ENCODE results near the gene TNFRSF13B. TPM values are rescaled to one million over a fixed set of nuclear protein-coding genes. Genes with fewer than 3 reads are reported as not detected.

TNFRSF13B gene
- total RNA-seq, 1 experiment from 2014 or later: not detected

DNA sequence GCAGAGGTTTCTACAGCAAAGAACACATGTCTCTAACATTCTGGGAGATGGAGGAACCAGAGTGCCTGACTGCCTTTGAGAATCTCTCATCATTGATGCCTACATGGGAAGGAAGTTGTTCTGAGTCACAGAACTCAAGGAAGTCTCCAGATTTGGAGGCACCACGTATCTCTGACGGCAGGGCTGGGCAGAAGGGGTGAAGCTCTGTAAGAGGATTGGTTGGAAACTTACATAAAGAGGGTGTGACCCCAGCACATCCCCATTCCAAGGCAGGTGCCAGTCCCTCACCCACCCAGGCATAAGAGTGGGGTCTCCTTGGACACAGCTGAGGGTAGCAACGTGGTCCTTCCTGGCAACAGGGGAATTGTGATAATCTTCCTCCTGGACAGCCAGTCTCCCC is 17.4 kb downstream of the TNFRSF13B start:
- no peaks in the 10 kb centered on the region for H3K36me3 ChIP-seq (ENCODE audit: low read depth)
- peaks cover 8% of the 10 kb centered on the region for H3K9me3 ChIP-seq (ENCODE audit: insufficient read depth, low read depth)
- H3K27ac ChIP-seq: no peak overlapping the region
- no peaks in the 10 kb centered on the region for H3F3A ChIP-seq (ENCODE audit: insufficient read depth, low read depth)
- H3K4me3 ChIP-seq: no peak overlapping the region
- intact Hi-C loops (cut with micrococcal nuclease; ENCODE audit: unreplicated experiment): no loop called here
- H3K79me2 ChIP-seq (ENCODE audit: low read depth): no peaks in the 10 kb centered on the region
- no peaks in the 10 kb centered on the region for H3K4me1 ChIP-seq (replicated peaks; ENCODE audit: insufficient read depth)
- no peaks in the 10 kb centered on the region for H3K27me3 ChIP-seq (ENCODE audit: insufficient read depth, low read depth)
- DNase-seq: no peak
- POLR2A ChIA-PET (ENCODE audit: unreplicated experiment): no interaction called here
- no peak for TF ChIP-seq EZH2 (IDR thresholded peaks at IDR 0.05; ENCODE audit: low read depth)
- TF ChIP-seq, protein P1, sequence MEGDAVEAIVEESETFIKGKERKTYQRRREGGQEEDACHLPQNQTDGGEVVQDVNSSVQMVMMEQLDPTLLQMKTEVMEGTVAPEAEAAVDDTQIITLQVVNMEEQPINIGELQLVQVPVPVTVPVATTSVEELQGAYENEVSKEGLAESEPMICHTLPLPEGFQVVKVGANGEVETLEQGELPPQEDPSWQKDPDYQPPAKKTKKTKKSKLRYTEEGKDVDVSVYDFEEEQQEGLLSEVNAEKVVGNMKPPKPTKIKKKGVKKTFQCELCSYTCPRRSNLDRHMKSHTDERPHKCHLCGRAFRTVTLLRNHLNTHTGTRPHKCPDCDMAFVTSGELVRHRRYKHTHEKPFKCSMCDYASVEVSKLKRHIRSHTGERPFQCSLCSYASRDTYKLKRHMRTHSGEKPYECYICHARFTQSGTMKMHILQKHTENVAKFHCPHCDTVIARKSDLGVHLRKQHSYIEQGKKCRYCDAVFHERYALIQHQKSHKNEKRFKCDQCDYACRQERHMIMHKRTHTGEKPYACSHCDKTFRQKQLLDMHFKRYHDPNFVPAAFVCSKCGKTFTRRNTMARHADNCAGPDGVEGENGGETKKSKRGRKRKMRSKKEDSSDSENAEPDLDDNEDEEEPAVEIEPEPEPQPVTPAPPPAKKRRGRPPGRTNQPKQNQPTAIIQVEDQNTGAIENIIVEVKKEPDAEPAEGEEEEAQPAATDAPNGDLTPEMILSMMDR (conservative IDR thresholded peaks at IDR 0.05): no peak
- H3K4me2 ChIP-seq: no peak overlapping the region
- H3K9me2 ChIP-seq (ENCODE audit: insufficient read depth): no peaks in the 10 kb centered on the region
- CTCF ChIA-PET: no interaction called here
- H4K20me1 ChIP-seq (ENCODE audit: insufficient read depth): no peaks in the 10 kb centered on the region
- no peak overlapping the region for H2AFZ ChIP-seq
- no TSS peak for BruUV-seq (replicated peaks)

- H3K4me1 ChIP-seq (replicated peaks; ENCODE audit: insufficient read depth): no peaks in the 10 kb centered on the region
- TF ChIP-seq, protein P1 (conservative IDR thresholded peaks at IDR 0.05): no peak
- no peak for TF ChIP-seq EZH2 (IDR thresholded peaks at IDR 0.05; ENCODE audit: low read depth)
- no peak overlapping the region for H3K27ac ChIP-seq
- H4K20me1 ChIP-seq (ENCODE audit: insufficient read depth): no peaks in the 10 kb centered on the region
- DNase-seq: no peak
- H3K36me3 ChIP-seq (ENCODE audit: low read depth): no peaks in the 10 kb centered on the region
- no peak overlapping the region for H3K4me3 ChIP-seq
- H3K27me3 ChIP-seq (ENCODE audit: insufficient read depth, low read depth): no peaks in the 10 kb centered on the region
- no peak overlapping the region for H3K4me2 ChIP-seq
- H3F3A ChIP-seq (ENCODE audit: insufficient read depth, low read depth): no peaks in the 10 kb centered on the region
- no peaks in the 10 kb centered on the region for H3K79me2 ChIP-seq (ENCODE audit: low read depth)
- no TSS peak for BruUV-seq (replicated peaks)
- peaks cover 9% of the 10 kb centered on the region for H3K9me3 ChIP-seq (ENCODE audit: insufficient read depth, low read depth)
- H2AFZ ChIP-seq: no peak overlapping the region
- no peaks in the 10 kb centered on the region for H3K9me2 ChIP-seq (ENCODE audit: insufficient read depth)
- ChIA-PET POLR2A (ENCODE audit: unreplicated experiment) (no interaction called here), CTCF (no interaction called here)
- intact Hi-C loops (cut with micrococcal nuclease; ENCODE audit: unreplicated experiment): no loop called here
Measured at GRCh38 chr17:16953841-16954240, 18.1 kb downstream of the TNFRSF13B start.

DNA sequence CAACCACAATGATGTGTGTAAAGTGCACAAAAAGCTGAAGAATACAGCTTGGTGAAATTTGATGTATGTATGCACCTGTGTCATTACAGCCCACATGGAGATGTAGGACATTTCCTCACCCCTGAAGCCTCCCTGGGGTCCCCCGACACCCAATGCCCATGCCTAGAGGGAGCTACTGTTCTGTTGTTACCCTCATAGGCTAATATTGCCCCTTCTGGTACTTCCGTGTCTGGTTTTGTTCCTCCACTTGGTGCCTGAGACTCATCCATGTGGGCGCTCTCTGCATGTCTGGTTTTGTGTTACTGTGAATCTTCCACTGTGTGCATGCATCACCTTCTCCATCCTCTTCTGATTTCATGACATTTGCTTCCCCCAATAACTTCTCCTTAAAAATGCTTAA is 18.6 kb downstream of the TNFRSF13B start:
- POLR2A ChIA-PET (ENCODE audit: unreplicated experiment): no interaction called here
- TF ChIP-seq EZH2 (IDR thresholded peaks at IDR 0.05; ENCODE audit: low read depth): no peak
- TF ChIP-seq, protein P1 (conservative IDR thresholded peaks at IDR 0.05): no peak
- Histone ChIP-seq H3K4me2 (no peak overlapping the region), H3K27me3 (ENCODE audit: insufficient read depth, low read depth) (no peaks in the 10 kb centered on the region), H4K20me1 (ENCODE audit: insufficient read depth) (no peaks in the 10 kb centered on the region), H3K27ac (no peak overlapping the region), H3K4me1 (replicated peaks; ENCODE audit: insufficient read depth) (no peaks in the 10 kb centered on the region), H2AFZ (no peak overlapping the region), H3K4me3 (no peak overlapping the region), H3K9me2 (ENCODE audit: insufficient read depth) (no peaks in the 10 kb centered on the region), H3F3A (ENCODE audit: insufficient read depth, low read depth) (no peaks in the 10 kb centered on the region), H3K36me3 (ENCODE audit: low read depth) (no peaks in the 10 kb centered on the region), H3K79me2 (ENCODE audit: low read depth) (no peaks in the 10 kb centered on the region), H3K9me3 (ENCODE audit: insufficient read depth, low read depth) (peaks cover 13% of the 10 kb centered on the region)
- intact Hi-C loops (cut with micrococcal nuclease; ENCODE audit: unreplicated experiment): no loop called here
- CTCF ChIA-PET: no interaction called here
- DNase-seq: no peak
- BruUV-seq (replicated peaks): no TSS peak
